Gastrocnemius medialis (tissue), 4 donors: ENCODE results near the gene CAPZB.

Experiments used
- POLR2A ChIP-seq, 2 donors: fragments of 450-650 bp; IDR thresholded peaks; one replicate each; pipeline ENCODE4 v1.6.1; 2017; ENCODE audit warnings: antibody characterized with exemption in 2 of 2, mild to moderate bottlenecking in 2 of 2, moderate library complexity in 2 of 2
- TF ChIP-seq, protein P1 (sequence below), 5 experiments: fragments of 450-650 bp in 3 of 5; fragments of 200-600 bp in 2 of 5; sonication (generic) in 2 of 5; IDR thresholded peaks in 4 of 5; conservative IDR thresholded peaks in 1 of 5; 1 replicate in 4 of 5; 2 replicates in 1 of 5; pipeline ENCODE4 v1.5.1; 2016 to 2019; ENCODE audit warnings: antibody characterized with exemption in 5 of 5, mild to moderate bottlenecking in 3 of 5, moderate library complexity in 3 of 5

- TF ChIP-seq, protein P1, sequence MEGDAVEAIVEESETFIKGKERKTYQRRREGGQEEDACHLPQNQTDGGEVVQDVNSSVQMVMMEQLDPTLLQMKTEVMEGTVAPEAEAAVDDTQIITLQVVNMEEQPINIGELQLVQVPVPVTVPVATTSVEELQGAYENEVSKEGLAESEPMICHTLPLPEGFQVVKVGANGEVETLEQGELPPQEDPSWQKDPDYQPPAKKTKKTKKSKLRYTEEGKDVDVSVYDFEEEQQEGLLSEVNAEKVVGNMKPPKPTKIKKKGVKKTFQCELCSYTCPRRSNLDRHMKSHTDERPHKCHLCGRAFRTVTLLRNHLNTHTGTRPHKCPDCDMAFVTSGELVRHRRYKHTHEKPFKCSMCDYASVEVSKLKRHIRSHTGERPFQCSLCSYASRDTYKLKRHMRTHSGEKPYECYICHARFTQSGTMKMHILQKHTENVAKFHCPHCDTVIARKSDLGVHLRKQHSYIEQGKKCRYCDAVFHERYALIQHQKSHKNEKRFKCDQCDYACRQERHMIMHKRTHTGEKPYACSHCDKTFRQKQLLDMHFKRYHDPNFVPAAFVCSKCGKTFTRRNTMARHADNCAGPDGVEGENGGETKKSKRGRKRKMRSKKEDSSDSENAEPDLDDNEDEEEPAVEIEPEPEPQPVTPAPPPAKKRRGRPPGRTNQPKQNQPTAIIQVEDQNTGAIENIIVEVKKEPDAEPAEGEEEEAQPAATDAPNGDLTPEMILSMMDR (IDR thresholded peaks at IDR 0.05 in 4 of 5, conservative IDR thresholded peaks at IDR 0.05 in 1 of 5): no peak
- no peak for TF ChIP-seq POLR2A (IDR thresholded peaks at IDR 0.05)
Observed at GRCh38 chr1:19476450-19477190, 8.7 kb downstream of the CAPZB start.
